Parathyroid adenoma (tissue), 2 donors: ENCODE results near the gene ARHGAP26.

Experiments
- H2AFZ ChIP-seq: fragments of 300-600 bp; sonication (generic); one replicate; pipeline ENCODE4 v1.7.0; 2017; ENCODE audit warnings: antibody characterized with exemption, mild to moderate bottlenecking
- H3K27ac ChIP-seq: fragments of 300-600 bp; sonication (generic); one replicate; pipeline ENCODE4 v1.7.0; 2017
- H3K27me3 ChIP-seq: fragments of 300-600 bp; sonication (generic); one replicate; pipeline ENCODE4 v1.7.0; 2017; ENCODE audit warnings: low read length; ENCODE audit not compliant: control insufficient read depth, insufficient read depth
- H3K36me3 ChIP-seq: fragments of 300-600 bp; sonication (generic); one replicate; pipeline ENCODE4 v1.7.0; 2017; ENCODE audit warnings: low read length; ENCODE audit not compliant: control insufficient read depth, insufficient read depth
- H3K4me1 ChIP-seq: fragments of 300-600 bp; sonication (generic); one replicate; pipeline ENCODE4 v1.7.0; 2017; ENCODE audit warnings: control low read depth
- H3K4me2 ChIP-seq: fragments of 300-600 bp; sonication (generic); one replicate; pipeline ENCODE4 v1.7.0; 2017; ENCODE audit warnings: low read length
- H3K4me3 ChIP-seq: fragments of 300-600 bp; sonication (generic); one replicate; pipeline ENCODE4 v1.7.0; 2017; ENCODE audit warnings: low read depth, low read length
- H3K79me2 ChIP-seq: fragments of 300-600 bp; sonication (generic); one replicate; pipeline ENCODE4 v1.7.0; 2017; ENCODE audit warnings: control low read depth
- H3K9ac ChIP-seq: fragments of 300-600 bp; sonication (generic); one replicate; pipeline ENCODE4 v1.7.0; 2017; ENCODE audit warnings: mild to moderate bottlenecking
- H3K9me3 ChIP-seq: fragments of 300-600 bp; sonication (generic); one replicate; pipeline ENCODE4 v1.7.0; 2017; ENCODE audit warnings: low read length; ENCODE audit not compliant: control insufficient read depth
- TF ChIP-seq, protein P1 (sequence below): fragments of 300-600 bp; sonication (generic); IDR thresholded peaks from one replicate; pipeline ENCODE4 v1.7.0; 2017; ENCODE audit warnings: antibody characterized with exemption, mild to moderate bottlenecking
- donor health status: primary hyperparathyroidism.

The ARHGAP26 gene

DNA sequence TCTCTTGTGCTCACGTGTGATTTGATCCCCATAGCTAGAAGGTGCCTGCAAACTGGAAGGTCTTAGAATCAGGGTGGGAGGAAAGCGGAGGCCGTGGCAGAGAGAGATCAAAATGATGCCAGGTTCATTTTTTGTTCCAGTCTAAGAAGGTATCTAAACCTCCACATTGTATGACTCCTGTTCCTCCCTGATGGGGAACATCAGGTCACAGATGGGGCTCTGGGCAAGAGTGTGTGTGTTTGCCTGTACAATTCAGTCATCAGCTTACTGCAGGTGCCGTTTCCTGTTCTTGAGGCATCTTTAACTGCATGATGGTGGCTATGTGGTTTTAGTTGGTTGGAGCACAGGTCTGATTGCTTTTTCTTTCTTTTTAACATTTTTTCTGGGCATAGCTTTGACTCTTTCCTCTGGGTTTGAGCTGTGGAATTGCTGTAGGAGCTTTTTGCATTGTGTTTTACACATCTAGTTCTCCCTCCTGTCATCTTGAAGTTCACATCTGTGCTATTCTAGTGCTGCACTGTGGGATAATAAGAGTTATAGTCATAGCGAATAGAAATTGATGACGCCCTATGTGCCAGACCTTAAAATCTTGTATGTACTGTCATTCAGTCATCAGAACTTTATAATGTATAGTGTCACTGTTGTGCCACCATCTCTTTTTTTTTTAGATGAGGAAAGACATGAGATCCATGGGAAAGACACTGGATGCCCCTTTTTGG, 30.8 kb downstream of the ARHGAP26 start:
- H3K4me3 ChIP-seq = no peak overlapping the region
- H2AFZ ChIP-seq = no peak overlapping the region
- H3K4me1 ChIP-seq = no peaks in the 10 kb centered on the region
- H3K4me2 ChIP-seq = no peak overlapping the region
- H3K27me3 ChIP-seq = no peaks in the 10 kb centered on the region
- no peaks in the 10 kb centered on the region for H3K79me2 ChIP-seq
- no peaks in the 10 kb centered on the region for H3K36me3 ChIP-seq
- no peaks in the 10 kb centered on the region for H3K9me3 ChIP-seq
- TF ChIP-seq, protein P1, sequence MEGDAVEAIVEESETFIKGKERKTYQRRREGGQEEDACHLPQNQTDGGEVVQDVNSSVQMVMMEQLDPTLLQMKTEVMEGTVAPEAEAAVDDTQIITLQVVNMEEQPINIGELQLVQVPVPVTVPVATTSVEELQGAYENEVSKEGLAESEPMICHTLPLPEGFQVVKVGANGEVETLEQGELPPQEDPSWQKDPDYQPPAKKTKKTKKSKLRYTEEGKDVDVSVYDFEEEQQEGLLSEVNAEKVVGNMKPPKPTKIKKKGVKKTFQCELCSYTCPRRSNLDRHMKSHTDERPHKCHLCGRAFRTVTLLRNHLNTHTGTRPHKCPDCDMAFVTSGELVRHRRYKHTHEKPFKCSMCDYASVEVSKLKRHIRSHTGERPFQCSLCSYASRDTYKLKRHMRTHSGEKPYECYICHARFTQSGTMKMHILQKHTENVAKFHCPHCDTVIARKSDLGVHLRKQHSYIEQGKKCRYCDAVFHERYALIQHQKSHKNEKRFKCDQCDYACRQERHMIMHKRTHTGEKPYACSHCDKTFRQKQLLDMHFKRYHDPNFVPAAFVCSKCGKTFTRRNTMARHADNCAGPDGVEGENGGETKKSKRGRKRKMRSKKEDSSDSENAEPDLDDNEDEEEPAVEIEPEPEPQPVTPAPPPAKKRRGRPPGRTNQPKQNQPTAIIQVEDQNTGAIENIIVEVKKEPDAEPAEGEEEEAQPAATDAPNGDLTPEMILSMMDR = no peak
- H3K9ac ChIP-seq = no peak overlapping the region
- no peak overlapping the region for H3K27ac ChIP-seq

DNA sequence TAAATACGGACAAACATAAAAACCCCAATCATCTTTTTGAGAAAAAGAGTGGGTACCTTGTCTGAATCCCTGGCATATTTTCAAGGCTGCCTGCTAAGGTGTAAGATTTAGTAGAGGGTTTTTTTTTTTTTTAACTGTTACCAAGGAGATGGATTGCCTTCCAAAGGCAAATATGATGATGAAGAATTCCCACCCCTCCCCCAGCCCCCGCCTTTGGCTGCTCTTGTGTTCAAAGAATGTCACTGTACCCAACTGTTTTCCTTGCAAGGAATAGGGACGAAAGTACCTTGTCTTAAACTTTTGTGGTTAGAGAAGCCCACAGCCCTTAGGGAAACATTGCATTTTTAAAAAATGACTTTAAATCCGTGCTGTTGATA, 31.3 kb downstream of the ARHGAP26 start:
- Histone ChIP-seq H3K9me3 (no peaks in the 10 kb centered on the region), H3K4me2 (no peak overlapping the region), H3K4me1 (no peaks in the 10 kb centered on the region), H2AFZ (no peak overlapping the region), H3K36me3 (no peaks in the 10 kb centered on the region), H3K79me2 (no peaks in the 10 kb centered on the region), H3K9ac (no peak overlapping the region), H3K27ac (no peak overlapping the region), H3K27me3 (no peaks in the 10 kb centered on the region), H3K4me3 (no peak overlapping the region)
- TF ChIP-seq, protein P1 = no peak

DNA sequence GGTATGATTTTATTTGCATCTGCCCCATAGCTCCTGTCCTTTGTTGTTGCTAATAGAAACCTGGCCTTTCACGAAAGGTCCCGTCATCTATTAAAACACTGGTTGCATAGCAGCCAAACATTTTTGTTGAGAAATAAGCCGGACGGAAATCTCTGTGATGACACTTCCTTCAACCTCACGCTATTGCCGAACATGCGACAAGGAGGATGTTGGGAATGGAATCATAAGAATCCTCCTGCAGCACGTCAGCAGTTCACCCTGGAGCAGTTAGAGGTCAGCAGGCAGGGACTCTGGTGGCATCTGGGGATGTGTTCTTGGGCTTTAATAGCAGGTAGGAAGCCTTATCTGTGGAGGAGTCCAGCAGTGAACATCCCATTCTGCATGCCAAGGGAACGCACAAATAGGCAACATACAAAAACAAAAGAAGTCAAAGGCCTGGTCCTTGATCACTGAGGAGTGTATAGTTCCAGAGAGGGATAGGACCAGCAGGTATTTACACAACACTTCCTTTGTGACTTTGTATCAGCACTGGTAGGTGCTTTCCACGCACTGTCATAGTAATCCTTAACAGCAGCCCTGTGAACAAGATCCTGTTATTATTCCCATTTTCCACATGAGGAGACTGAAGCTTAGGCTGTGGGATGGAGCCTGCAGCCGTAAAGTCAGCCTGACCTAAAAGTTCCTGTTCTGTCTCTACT, 33.4 kb downstream of the ARHGAP26 start:
- no peak overlapping the region for H3K4me2 ChIP-seq
- H3K79me2 ChIP-seq = no peaks in the 10 kb centered on the region
- no peaks in the 10 kb centered on the region for H3K4me1 ChIP-seq
- no peak overlapping the region for H3K4me3 ChIP-seq
- no peaks in the 10 kb centered on the region for H3K36me3 ChIP-seq
- no peak overlapping the region for H2AFZ ChIP-seq
- peak overlapping the region; percentile 66 for H3K27ac ChIP-seq
- TF ChIP-seq, protein P1 = no peak
- no peaks in the 10 kb centered on the region for H3K9me3 ChIP-seq
- no peak overlapping the region for H3K9ac ChIP-seq
- no peaks in the 10 kb centered on the region for H3K27me3 ChIP-seq

DNA sequence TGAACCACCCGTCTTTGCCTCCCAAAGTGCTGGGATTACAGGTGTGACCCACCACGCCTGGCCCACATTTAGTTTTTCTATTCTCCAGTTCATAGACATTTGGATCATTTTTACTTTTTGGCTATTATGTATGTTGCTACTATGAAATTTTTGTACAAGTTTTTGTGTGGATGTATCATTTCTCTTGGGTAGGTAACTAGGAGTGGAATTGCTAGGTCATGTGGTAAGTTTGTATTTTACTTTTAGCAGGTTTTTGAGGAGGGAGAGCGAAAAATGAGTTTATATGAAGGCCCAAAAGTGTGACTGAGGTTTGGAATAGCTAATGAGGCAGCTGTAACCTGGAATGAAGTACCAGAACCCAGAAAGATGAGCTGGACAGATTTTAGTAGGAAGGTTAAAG, 35.2 kb downstream of the ARHGAP26 start:
- Histone ChIP-seq H3K9ac (no peak overlapping the region), H3K27ac (no peak overlapping the region), H3K79me2 (peaks cover 2% of the 10 kb centered on the region), H3K4me1 (no peaks in the 10 kb centered on the region), H2AFZ (no peak overlapping the region), H3K4me2 (no peak overlapping the region), H3K27me3 (no peaks in the 10 kb centered on the region), H3K4me3 (no peak overlapping the region), H3K36me3 (no peaks in the 10 kb centered on the region), H3K9me3 (no peaks in the 10 kb centered on the region)
- TF ChIP-seq, protein P1 = no peak
